GM08714 (cell line): ENCODE data around the gene MEF2C.

ENCODE experiments used
- H3K4me3 ChIP-seq: fragments of 200-500 bp; sonication (Bioruptor generic); 2 replicates; pipeline ENCODE4 v1.5.1; 2014; ENCODE audit warnings: mild to moderate bottlenecking, low read length, inconsistent platforms
- ZNF274 ChIP-seq: IDR thresholded peaks from 2 replicates; pipeline ENCODE4 v1.6.1; 2012; ENCODE audit warnings: mild to moderate bottlenecking, low read depth, low read length

The MEF2C gene

GRCh38 chr5:88707216-88707965 lies 175.6 kb downstream of the MEF2C start:
- no peak overlapping the region for H3K4me3 ChIP-seq
- no peak for TF ChIP-seq ZNF274

- TF ChIP-seq ZNF274, result no peak
- H3K4me3 ChIP-seq, result no peak overlapping the region
Observed at GRCh38 chr5:88702332-88702731, 180.7 kb downstream of the MEF2C start.

GRCh38 chr5:88700121-88700520 lies 182.9 kb downstream of the MEF2C start:
- TF ChIP-seq ZNF274, result no peak
- no peak overlapping the region for H3K4me3 ChIP-seq

- no peak for TF ChIP-seq ZNF274
- no peak overlapping the region for H3K4me3 ChIP-seq
Observed at GRCh38 chr5:88698290-88698689, 184.7 kb downstream of the MEF2C start.

- no peak for TF ChIP-seq ZNF274
- no peak overlapping the region for H3K4me3 ChIP-seq
Observed at GRCh38 chr5:88696466-88696865, 186.5 kb downstream of the MEF2C start.

- TF ChIP-seq ZNF274, result no peak
- no peak overlapping the region for H3K4me3 ChIP-seq
Observed at GRCh38 chr5:88695931-88696330, 187.1 kb downstream of the MEF2C start.

GRCh38 chr5:88695232-88695631 lies 187.8 kb downstream of the MEF2C start:
- TF ChIP-seq ZNF274, result no peak
- H3K4me3 ChIP-seq, result no peak overlapping the region

GRCh38 chr5:88694023-88694679 lies 188.8 kb downstream of the MEF2C start:
- no peak for TF ChIP-seq ZNF274
- no peak overlapping the region for H3K4me3 ChIP-seq

GRCh38 chr5:88693071-88693932 lies 189.7 kb downstream of the MEF2C start:
- no peak for TF ChIP-seq ZNF274
- H3K4me3 ChIP-seq, result no peak overlapping the region

- H3K4me3 ChIP-seq, result no peak overlapping the region; the same call in 1 of the 2 replicates
- no peak for TF ChIP-seq ZNF274
Observed at GRCh38 chr5:88691945-88692868, 190.8 kb downstream of the MEF2C start.

- TF ChIP-seq ZNF274, result no peak
- peak overlapping the region; percentile 13; the same call in 1 of the 2 replicates for H3K4me3 ChIP-seq
Observed at GRCh38 chr5:88691230-88691582, 191.8 kb downstream of the MEF2C start.

GRCh38 chr5:88690409-88691229 lies 192.4 kb downstream of the MEF2C start:
- H3K4me3 ChIP-seq, result peak overlapping the region; percentile 41; the same call in 1 of the 2 replicates
- TF ChIP-seq ZNF274, result no peak
